ENCODE measurements around the gene PCED1B.

The PCED1B gene

GRCh38 chr12:47085815-47086252, 6.4 kb downstream of the PCED1B start:
- intact Hi-C loops (cut with DNase I): no loop called here
- no peak for DNase-seq

- DNase-seq: no peak
- intact Hi-C loops (cut with DNase I): no loop called here
Measured at GRCh38 chr12:47087088-47087688, 7.8 kb downstream of the PCED1B start.

GRCh38 chr12:47088021-47088944, 8.9 kb downstream of the PCED1B start:
- DNase-seq: no peak
- intact Hi-C loops (cut with DNase I): no loop called here

GRCh38 chr12:47091009-47091408, 11.6 kb downstream of the PCED1B start:
- intact Hi-C loops (cut with DNase I): no loop called here
- no peak for DNase-seq

- intact Hi-C loops (cut with DNase I): no loop called here
- DNase-seq: peak in 1 of 10 donors; percentile 70
Measured at GRCh38 chr12:47094804-47095203, 15.4 kb downstream of the PCED1B start.

GRCh38 chr12:47095446-47096236, 16.2 kb downstream of the PCED1B start:
- intact Hi-C loops (cut with DNase I): no loop called here
- DNase-seq: no peak

GRCh38 chr12:47097276-47097896, 18.0 kb downstream of the PCED1B start:
- intact Hi-C loops (cut with DNase I): no loop called here
- no peak for DNase-seq

GRCh38 chr12:47098099-47098498, 18.7 kb downstream of the PCED1B start:
- DNase-seq: no peak
- intact Hi-C loops (cut with DNase I): no loop called here

GRCh38 chr12:47099610-47100009, 20.2 kb downstream of the PCED1B start:
- DNase-seq: no peak
- intact Hi-C loops (cut with DNase I): no loop called here

- intact Hi-C loops (cut with DNase I): no loop called here
- no peak for DNase-seq
Measured at GRCh38 chr12:47100160-47100559, 20.7 kb downstream of the PCED1B start.

GRCh38 chr12:47102406-47102805, 23.0 kb downstream of the PCED1B start:
- intact Hi-C loops (cut with DNase I): no loop called here
- DNase-seq: no peak

GRCh38 chr12:47102845-47103651, 23.6 kb downstream of the PCED1B start:
- no peak for DNase-seq
- intact Hi-C loops (cut with DNase I): no loop called here

- DNase-seq: peak in 1 of 10 donors; percentile 43
- intact Hi-C loops (cut with DNase I): no loop called here
Measured at GRCh38 chr12:47105914-47106674, 26.7 kb downstream of the PCED1B start.

- DNase-seq: peak in 2 of 10 donors; percentile 58 to 74
- intact Hi-C loops (cut with DNase I): no loop called here
Measured at GRCh38 chr12:47107446-47107845, 28.0 kb downstream of the PCED1B start.

- DNase-seq: no peak
- intact Hi-C loops (cut with DNase I): no loop called here
Measured at GRCh38 chr12:47107926-47108325, 28.5 kb downstream of the PCED1B start.

- DNase-seq: no peak
- intact Hi-C loops (cut with DNase I): no loop called here
Measured at GRCh38 chr12:47110011-47110541, 30.7 kb downstream of the PCED1B start.

GRCh38 chr12:47110718-47111391, 31.4 kb downstream of the PCED1B start:
- no peak for DNase-seq
- intact Hi-C loops (cut with DNase I): no loop called here

- intact Hi-C loops (cut with DNase I): no loop called here
Measured at GRCh38 chr12:47111392-47111778, 32.0 kb downstream of the PCED1B start.

More at GRCh38 chr12:47111392-47111778, 32.0 kb downstream of the PCED1B start:
- no peak for DNase-seq
